Aorta (tissue), 5 donors: ENCODE measurements around the gene S100A1. TPM values are rescaled to one million over a fixed set of nuclear protein-coding genes. Genes with fewer than 3 reads are reported as not detected.
"Not testable (repeated sequence)": the region's sequence is repeated elsewhere in the genome, so short reads cannot be mapped to it uniquely, and the experiment has no call there.

ENCODE experiments used
- ATAC-seq: fragments of 200-7000 bp; cut with Tn5 transposase; one replicate; pipeline ENCODE4 v1.9.1; 2022; ENCODE audit warnings: moderate library complexity; ENCODE audit not compliant: low FRiP score
- DNase-seq, 2 donors: peaks; one replicate each; pipeline ENCODE4 v3.0.0-alpha.2; 2020
- H3K27ac ChIP-seq, 2 donors: one replicate each; pipeline ENCODE4 v1.5.1; 2013; ENCODE audit warnings: low read length in 2 of 2, mild to moderate bottlenecking in 2 of 2, moderate library complexity in 2 of 2, control low read depth in 1 of 2, inconsistent platforms in 1 of 2, low read depth in 1 of 2
- H3K27me3 ChIP-seq, 2 donors: one replicate each; pipeline ENCODE4 v1.6.1; 2013; ENCODE audit warnings: control low read depth in 1 of 2, low read length in 1 of 2, mild to moderate bottlenecking in 1 of 2, moderate library complexity in 1 of 2; ENCODE audit not compliant: insufficient read depth in 2 of 2, control insufficient read depth in 1 of 2
- H3K36me3 ChIP-seq, 2 donors: one replicate each; pipeline ENCODE4 v1.6.1; 2013; ENCODE audit warnings: control low read depth in 1 of 2, low read length in 1 of 2, mild to moderate bottlenecking in 1 of 2; ENCODE audit not compliant: insufficient read depth in 2 of 2, control insufficient read depth in 1 of 2
- H3K4me1 ChIP-seq, 2 donors: one replicate each; pipeline ENCODE4 v1.6.1; 2013; ENCODE audit warnings: low read length in 2 of 2, control low read depth in 1 of 2, mild to moderate bottlenecking in 1 of 2, moderate library complexity in 1 of 2; ENCODE audit not compliant: insufficient read depth in 2 of 2, control insufficient read depth in 1 of 2
- H3K4me3 ChIP-seq, 2 donors: one replicate each; pipeline ENCODE4 v1.5.1; 2013; ENCODE audit warnings: low read length in 2 of 2, control low read depth in 1 of 2, mild to moderate bottlenecking in 1 of 2
- H3K9me3 ChIP-seq: one replicate; pipeline ENCODE4 v1.6.1; 2013; ENCODE audit warnings: mild to moderate bottlenecking, low read length; ENCODE audit not compliant: control insufficient read depth
- WGBS, 2 donors: extraction: QIAGEN DNeasy Blood & Tissue Kit; methylation state at CpG; one replicate each; pipeline ENCODE4 v1.1.7; 2013; 5-methylcytosine and 5-hydroxymethylcytosine counted together
- intact Hi-C, 2 donors: fragments of 100-400 bp; cut with DNase I; formaldehyde crosslinking; loops; one replicate each; pipeline versions ENCODE4 v1.14.2 to v1.15.0; 2022
- polyA plus RNA-seq, 2 donors: library from polyadenylated mRNA; stranded (reverse); fragments of 200-250 nt; gene quantifications; one replicate each; pipeline ENCODE4 v1.2.3, GENCODE V29; 2013
- total RNA-seq, 2 donors: library from RNA; stranded (reverse); fragmentation: NEBNext Ultra II Directional; extraction: Animal tissue kit (Norgen Biotek cat#: 25700); gene quantifications; one replicate each; pipeline ENCODE4 v1.2.1, GENCODE V29; 2021
- donor health status: healthy with polysubstance abuse.
- donor health status: Bipolar disorder and iron deficiency.
- donor health status: DM: no; HTN: no; CAD: no.
- donor health status: DM: no; HTN: no; CAD: no.
- donor health status: DM: yes; HTN: yes; CAD: no.

The S100A1 gene
- total and polyA plus RNA-seq, 4 donors = 0.23 to 7.1 (median 0.69) TPM; not detected in 1

DNA sequence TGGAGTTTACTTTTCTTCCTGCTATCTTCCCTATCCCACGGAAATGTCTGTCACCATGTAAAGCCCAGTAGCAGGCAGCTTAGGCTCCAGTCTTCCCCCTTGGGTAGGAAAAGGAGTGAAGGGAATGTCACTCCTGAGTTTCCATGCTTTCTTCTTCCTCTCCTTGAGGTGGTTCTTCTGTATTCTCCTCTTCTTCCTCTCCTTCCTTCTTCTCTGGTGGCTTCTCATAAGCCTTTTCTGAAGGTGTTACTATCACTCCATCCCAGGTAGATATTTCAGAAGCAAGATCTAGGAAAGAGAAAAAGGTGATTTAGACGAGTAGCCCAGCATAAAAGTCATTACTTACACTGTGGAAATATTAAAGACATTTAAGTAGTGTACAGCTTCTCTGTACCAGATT lies 34.0 kb downstream of the S100A1 start:
- intact Hi-C loops = no loop called here
- Histone ChIP-seq H3K27ac (no peak overlapping the region), H3K27me3 (no peaks in the 10 kb centered on the region), H3K9me3 (no peaks in the 10 kb centered on the region), H3K4me1 (no peaks in the 10 kb centered on the region), H3K36me3 (peaks cover 9 to 10% of the 10 kb centered on the region in 2 donors), H3K4me3 (no peak overlapping the region)
- DNase-seq = no peak
- ATAC-seq = no peak
- 29 to 38% methylated on average over 2 of the region's 2 CpGs for WGBS, 2 donors

- Histone ChIP-seq H3K9me3 (no peaks in the 10 kb centered on the region), H3K4me3 (no peak overlapping the region), H3K4me1 (no peaks in the 10 kb centered on the region), H3K36me3 (peaks cover 9 to 11% of the 10 kb centered on the region in 2 donors), H3K27me3 (no peaks in the 10 kb centered on the region), H3K27ac (no peak overlapping the region)
- ATAC-seq (no peak), DNase-seq (peak in 1 of 2 donors; percentile 19)
- WGBS, 2 donors = 77 to 79% methylated on average over 5 of the region's 5 CpGs
- intact Hi-C loops = no loop called here
Measured at GRCh38 chr1:153663211-153663610, 35.0 kb downstream of the S100A1 start.

- WGBS, 2 donors = 77 to 82% methylated on average over 4 of the region's 4 CpGs
Measured at GRCh38 chr1:153667439-153667838, 39.2 kb downstream of the S100A1 start.

GRCh38 chr1:153668672-153669071 lies 40.4 kb downstream of the S100A1 start:
- H3K9me3 ChIP-seq, H3K27ac ChIP-seq, intact Hi-C loops, H3K4me1 ChIP-seq, H3K27me3 ChIP-seq, ATAC-seq, H3K36me3 ChIP-seq, H3K4me3 ChIP-seq: not testable (repeated sequence)
- peak in 1 of 2 donors; percentile 19 for DNase-seq
- WGBS, 2 donors = 92 to 94% methylated on average over 8 of the region's 8 CpGs

More at GRCh38 chr1:153667439-153667838, 39.2 kb downstream of the S100A1 start:
- intact Hi-C loops = no loop called here
- Histone ChIP-seq H3K36me3 (peaks cover 6 to 9% of the 10 kb centered on the region in 2 donors), H3K9me3 (no peaks in the 10 kb centered on the region), H3K4me1 (no peaks in the 10 kb centered on the region), H3K27ac (no peak overlapping the region), H3K4me3 (no peak overlapping the region), H3K27me3 (no peaks in the 10 kb centered on the region)
- no peak for DNase-seq
- no peak for ATAC-seq

DNA sequence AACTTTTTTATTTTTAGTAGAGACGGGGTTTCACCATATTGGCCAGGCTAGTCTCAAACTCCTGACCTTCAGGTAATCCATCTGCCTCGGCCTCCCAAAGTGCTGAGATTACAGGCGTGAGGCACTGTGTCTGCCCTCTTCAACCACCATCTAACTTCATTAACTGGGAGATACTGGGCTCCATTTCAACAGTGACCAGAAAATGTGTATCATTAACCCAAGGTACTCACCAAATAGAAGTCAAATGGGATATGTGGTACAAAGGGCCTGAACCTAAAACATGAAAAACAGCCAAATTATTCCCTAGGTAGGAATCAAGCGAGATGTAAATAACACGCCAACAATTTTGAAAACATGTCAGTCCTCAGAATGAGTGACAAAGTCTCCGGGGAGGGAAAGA lies 41.4 kb downstream of the S100A1 start:
- no peak for DNase-seq
- intact Hi-C loops = loop anchor here (5.0 to 10.0 kb wide), 2 partner anchors 95 to 318 kb away; partner anchors contain the start of gene RAB13 (in 1 of the 2)
- ATAC-seq = no peak
- no peak overlapping the region for H3K4me3 ChIP-seq
- no peak overlapping the region for H3K27ac ChIP-seq
- peaks cover 2 to 7% of the 10 kb centered on the region in 2 donors for H3K36me3 ChIP-seq
- H3K9me3 ChIP-seq = no peaks in the 10 kb centered on the region
- H3K27me3 ChIP-seq = no peaks in the 10 kb centered on the region
- 64 to 71% methylated on average over 6 of the region's 6 CpGs for whole genome bisulfite sequencing, 2 donors
- H3K4me1 ChIP-seq = no peaks in the 10 kb centered on the region

DNA sequence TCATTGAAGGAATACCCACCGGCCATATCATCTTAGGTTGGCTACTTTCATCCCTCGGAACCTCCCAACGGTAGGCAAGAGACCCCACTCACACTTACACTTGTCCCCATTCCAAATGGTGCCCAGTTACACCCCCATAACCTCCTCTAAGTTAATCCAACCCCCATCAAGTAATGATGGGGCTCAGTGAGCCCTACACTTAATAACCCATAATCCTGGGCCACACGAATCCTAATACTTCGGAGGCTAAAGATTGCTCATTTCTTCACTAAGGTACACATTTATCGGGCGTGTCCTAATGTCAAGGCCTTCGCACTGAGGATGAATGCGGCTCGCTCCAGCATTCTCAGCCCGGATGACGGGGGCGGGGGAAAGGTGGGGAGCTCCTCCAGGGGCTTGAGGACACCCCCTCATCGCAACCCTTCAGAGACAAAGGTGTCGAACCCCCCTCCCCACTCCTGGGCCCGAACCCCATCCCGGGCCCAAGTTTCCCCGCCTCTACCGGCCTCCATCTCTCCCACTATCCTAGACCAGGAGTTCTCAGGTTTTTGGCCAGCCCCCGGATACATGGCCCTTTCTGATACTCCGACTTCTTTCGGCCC lies 42.1 kb downstream of the S100A1 start:
- Histone ChIP-seq H3K4me1 (no peaks in the 10 kb centered on the region), H3K36me3 (peaks cover 2 to 4% of the 10 kb centered on the region in 2 donors), H3K27me3 (no peaks in the 10 kb centered on the region), H3K27ac (peak overlapping the region in 1 of 2 donors; percentile 82), H3K9me3 (no peaks in the 10 kb centered on the region), H3K4me3 (peak overlapping the region; percentile 74 to 82)
- DNase-seq (peak in 1 of 2 donors; percentile 76), ATAC-seq (peak; percentile 36)
- 1% methylated on average over 20 to 22 of the region's 22 CpGs for WGBS, 2 donors
- intact Hi-C loops = loop anchor here (5.0 to 10.0 kb wide), 2 partner anchors 96 to 317 kb away; partner anchors contain the start of gene RAB13 (in 1 of the 2)

DNA sequence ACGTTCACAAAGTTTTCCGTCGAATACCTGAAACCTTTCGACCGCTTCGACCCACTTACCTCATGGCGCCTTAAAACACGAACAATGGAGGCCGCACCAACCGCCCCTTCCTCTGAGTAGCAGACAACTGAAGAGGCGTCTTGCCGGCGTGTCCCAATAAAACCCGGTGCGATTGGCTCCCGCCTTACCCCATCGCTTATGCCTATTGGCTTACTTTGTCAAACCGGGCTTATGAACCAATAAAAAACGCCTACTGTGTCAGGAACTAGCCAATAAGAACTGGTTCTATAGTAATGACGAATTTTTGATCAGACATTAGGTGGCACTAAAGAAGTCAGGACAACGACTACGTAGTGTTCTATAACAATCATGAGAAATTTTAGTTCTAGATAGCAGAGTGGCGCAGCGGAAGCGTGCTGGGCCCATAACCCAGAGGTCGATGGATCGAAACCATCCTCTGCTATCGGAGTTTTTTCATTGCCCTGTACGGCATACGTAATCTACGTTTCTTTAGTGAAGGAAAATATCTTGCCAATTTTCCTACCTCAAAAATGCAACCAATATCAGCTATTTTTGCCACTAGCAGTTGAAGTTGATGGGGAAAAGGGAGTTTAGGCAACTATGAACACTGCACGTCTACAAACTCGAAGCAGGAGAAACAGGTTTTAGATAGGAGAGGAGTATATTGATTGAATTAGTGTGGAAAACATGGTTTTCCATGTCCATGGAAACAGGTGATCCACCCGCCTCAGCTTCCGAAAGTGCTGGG lies 42.8 kb downstream of the S100A1 start, which contains the start of gene ILF2:
ILF2 (minus strand) TSS at position 135 of the 769 bp plus-strand sequence; CDS start at position 64, 71 bp downstream.
- no peaks in the 10 kb centered on the region for H3K9me3 ChIP-seq
- H3K4me3 ChIP-seq = peak within 1 kb of the TSS; percentile 74 to 82
- intact Hi-C loops = loop anchor here (5.0 to 10.0 kb wide), 2 partner anchors 96 to 316 kb away; partner anchors contain the start of gene RAB13 (in 1 of the 2)
- no peaks in the 10 kb centered on the region for H3K4me1 ChIP-seq
- peak; percentile 96 for ATAC-seq
- H3K36me3 ChIP-seq = peaks cover 0 to 2% of the 10 kb centered on the region in 2 donors
- H3K27ac ChIP-seq = peak within 1 kb of the TSS; percentile 22 to 87
- DNase-seq = peak; percentile 99
- H3K27me3 ChIP-seq = no peaks in the 10 kb centered on the region
- 0% methylated on average over 35 of the region's 35 CpGs for WGBS, 2 donors

GRCh38 chr1:153671628-153672353 lies 43.6 kb downstream of the S100A1 start:
- ATAC-seq (peak; percentile 79), DNase-seq (peak; percentile 60 to 84)
- H3K36me3 ChIP-seq, H3K4me1 ChIP-seq, H3K9me3 ChIP-seq, H3K27me3 ChIP-seq: not testable (repeated sequence)
- Histone ChIP-seq H3K4me3 (peak overlapping the region; percentile 45 to 64), H3K27ac (peak overlapping the region; percentile 22 to 87)
- intact Hi-C loops = loop anchor here (5.0 to 10.0 kb wide), 2 partner anchors 97 to 316 kb away; partner anchors contain the start of gene RAB13 (in 1 of the 2)
- WGBS, 2 donors = 12 to 13% methylated on average over 28 of the region's 28 CpGs
